ENCODE measurements around the gene ERBB2. TPM values are rescaled to one million over a fixed set of nuclear protein-coding genes. Genes with fewer than 3 reads are reported as not detected.

The ERBB2 gene
- total RNA-seq, 4 donors from 2014 or later: 175 to 439 (median 234) TPM

GRCh38 chr17:39661744-39662541 is 37.9 kb upstream of the ERBB2 start:
- Histone ChIP-seq H3K36me3 (peaks cover 0 to 17% (median 4%) of the 10 kb centered on the region in 4 donors), H3K9me3 (no peaks in the 10 kb centered on the region), H3K27ac (peak overlapping the region in 3 of 4 donors; percentile 60 to 82 (median 67)), H3K27me3 (peaks cover 14% of the 10 kb centered on the region), H3K4me3 (no peak overlapping the region), H3K4me1 (peaks cover 22 to 41% (median 29%) of the 10 kb centered on the region in 4 donors)
- TF ChIP-seq EP300 (IDR thresholded peaks at IDR 0.05; ENCODE audit: low read depth) (no peak), POLR2AphosphoS5 (IDR thresholded peaks at IDR 0.05) (no peak), CTCF (IDR thresholded peaks at IDR 0.05) (no peak), POLR2A (IDR thresholded peaks at IDR 0.05) (no peak)
- intact Hi-C loops (cut with DNase I; ENCODE audit: low total_unique reads) (no loop called here), in situ Hi-C loops (cut with MboI; ENCODE audit: low pct_ligation_motif_present in 1 of 4, low pct_unique_long_range_greater_than_20kb in 1 of 4, low sequenced_read_pairs in 3 of 4) (no loop called here)
- 77 to 90% methylated on average over 2 to 8 of the region's 8 CpGs for WGBS, 2 donors (ENCODE audit: low coverage in 1 of 2)
- DNase-seq: no peak

- TF ChIP-seq POLR2A (IDR thresholded peaks at IDR 0.05): peak; percentile 43
- TF ChIP-seq POLR2AphosphoS5 (IDR thresholded peaks at IDR 0.05): peak in 2 of 3 donors; percentile 10 to 15
- TF ChIP-seq EP300 (IDR thresholded peaks at IDR 0.05; ENCODE audit: low read depth): no peak
- no peak for TF ChIP-seq CTCF (IDR thresholded peaks at IDR 0.05)
- DNase-seq: peak; percentile 75
- intact Hi-C loops (cut with DNase I; ENCODE audit: low total_unique reads): no loop called here
- peaks cover 29 to 49% (median 36%) of the 10 kb centered on the region in 4 donors for H3K4me1 ChIP-seq
- no peaks in the 10 kb centered on the region for H3K9me3 ChIP-seq
- WGBS, 2 donors (ENCODE audit: low coverage in 1 of 2): 56% methylated on average over 17 of the region's 22 CpGs; no CpG with 5 or more reads in 1 of the 2 donors
- peaks cover 0 to 9% (median 4%) of the 10 kb centered on the region in 4 donors for H3K36me3 ChIP-seq
- in situ Hi-C loops (cut with MboI; ENCODE audit: low pct_ligation_motif_present in 1 of 4, low pct_unique_long_range_greater_than_20kb in 1 of 4, low sequenced_read_pairs in 3 of 4): no loop called here
- no peak overlapping the region for H3K4me3 ChIP-seq
- H3K27ac ChIP-seq: peak overlapping the region; percentile 58 to 82 (median 64)
- peaks cover 22% of the 10 kb centered on the region for H3K27me3 ChIP-seq
Measured at GRCh38 chr17:39662551-39663339, 37.1 kb upstream of the ERBB2 start.

GRCh38 chr17:39663340-39663687 is 36.5 kb upstream of the ERBB2 start:
- Histone ChIP-seq H3K9me3 (no peaks in the 10 kb centered on the region), H3K27me3 (peaks cover 28% of the 10 kb centered on the region), H3K4me3 (no peak overlapping the region), H3K4me1 (peaks cover 35 to 55% (median 42%) of the 10 kb centered on the region in 4 donors), H3K27ac (peak overlapping the region; percentile 58 to 82 (median 64)), H3K36me3 (peaks cover 0 to 9% (median 4%) of the 10 kb centered on the region in 4 donors)
- no peak for TF ChIP-seq EP300 (IDR thresholded peaks at IDR 0.05; ENCODE audit: low read depth)
- no peak for TF ChIP-seq POLR2A (IDR thresholded peaks at IDR 0.05)
- 70% methylated on average over 4 of the region's 4 CpGs; no CpG with 5 or more reads in 1 of the 2 donors for WGBS, 2 donors (ENCODE audit: low coverage in 1 of 2)
- intact Hi-C loops (cut with DNase I; ENCODE audit: low total_unique reads): no loop called here
- in situ Hi-C loops (cut with MboI; ENCODE audit: low pct_ligation_motif_present in 1 of 4, low pct_unique_long_range_greater_than_20kb in 1 of 4, low sequenced_read_pairs in 3 of 4): no loop called here
- no peak for DNase-seq

- 20 to 39% methylated on average over 1 to 17 of the region's 17 CpGs for WGBS, 2 donors (ENCODE audit: low coverage in 1 of 2)
- H3K9me3 ChIP-seq: no peaks in the 10 kb centered on the region
- DNase-seq: peak; percentile 67
- H3K4me3 ChIP-seq: no peak overlapping the region
- peaks cover 34% of the 10 kb centered on the region for H3K27me3 ChIP-seq
- peaks cover 0 to 9% (median 4%) of the 10 kb centered on the region in 4 donors for H3K36me3 ChIP-seq
- in situ Hi-C loops (cut with MboI; ENCODE audit: low pct_ligation_motif_present in 1 of 4, low pct_unique_long_range_greater_than_20kb in 1 of 4, low sequenced_read_pairs in 3 of 4) (no loop called here), intact Hi-C loops (cut with DNase I; ENCODE audit: low total_unique reads) (no loop called here)
- H3K4me1 ChIP-seq: peaks cover 37 to 61% (median 48%) of the 10 kb centered on the region in 4 donors
- TF ChIP-seq POLR2A (IDR thresholded peaks at IDR 0.05): no peak
- no peak for TF ChIP-seq EP300 (IDR thresholded peaks at IDR 0.05; ENCODE audit: low read depth)
- no peak for TF ChIP-seq CTCF (IDR thresholded peaks at IDR 0.05)
- TF ChIP-seq POLR2AphosphoS5 (IDR thresholded peaks at IDR 0.05): no peak
- peak overlapping the region; percentile 58 to 82 (median 64) for H3K27ac ChIP-seq
Measured at GRCh38 chr17:39663688-39664580, 35.9 kb upstream of the ERBB2 start.

All from transverse colon (tissue), 4 donors.